ENCODE results near the gene CCDC200. TPM values are rescaled to one million over a fixed set of nuclear protein-coding genes. Genes with fewer than 3 reads are reported as not detected.
"Not testable (repeated sequence)": the region's sequence is repeated elsewhere in the genome, so short reads cannot be mapped to it uniquely, and the experiment has no call there.

The CCDC200 gene
- total RNA-seq, 1 donor from 2014 or later, result not detected

- no peak for ATAC-seq
Observed at GRCh38 chr17:43215341-43215740, 13.1 kb downstream of the CCDC200 start.

- no peak for ATAC-seq
Observed at GRCh38 chr17:43213545-43213944, 14.9 kb downstream of the CCDC200 start.

GRCh38 chr17:43212641-43213490 is 15.6 kb downstream of the CCDC200 start:
- peak; percentile 27 for ATAC-seq

- ATAC-seq, result peak; percentile 82
Observed at GRCh38 chr17:43211480-43212402, 16.7 kb downstream of the CCDC200 start, which contains the start of gene TMEM106A. Gene TMEM106A, plus strand, starts transcription at chr17:43211875. Its CDS starts 1,167 bp downstream, at chr17:43213042.

DNA sequence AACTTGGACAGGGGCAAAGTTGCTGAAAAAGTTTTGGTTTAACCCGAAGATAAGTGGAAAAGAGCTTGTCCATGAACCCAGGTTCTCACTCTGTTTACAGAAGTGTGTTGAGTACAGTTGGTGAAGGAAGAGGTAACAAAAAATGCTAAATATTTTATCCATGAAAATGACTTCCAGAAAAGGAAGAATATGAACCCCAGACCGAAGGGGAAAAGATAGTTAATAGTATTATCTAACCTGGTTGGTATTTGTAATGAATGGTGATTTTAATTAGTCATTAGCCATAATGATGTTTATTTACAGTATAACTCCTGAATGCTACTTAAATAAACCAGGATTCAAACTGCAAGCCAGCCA is 17.3 kb downstream of the CCDC200 start:
- no peak for ATAC-seq

GRCh38 chr17:43210576-43210975 is 17.8 kb downstream of the CCDC200 start:
- ATAC-seq, result no peak

GRCh38 chr17:43203013-43203412 is 25.4 kb downstream of the CCDC200 start:
- not testable (repeated sequence) for ATAC-seq

- ATAC-seq, result no peak
Observed at GRCh38 chr17:43200127-43200526, 28.3 kb downstream of the CCDC200 start.

GRCh38 chr17:43199633-43200032 is 28.8 kb downstream of the CCDC200 start:
- no peak for ATAC-seq

- no peak for ATAC-seq
Observed at GRCh38 chr17:43193251-43193650, 35.2 kb downstream of the CCDC200 start.

DNA sequence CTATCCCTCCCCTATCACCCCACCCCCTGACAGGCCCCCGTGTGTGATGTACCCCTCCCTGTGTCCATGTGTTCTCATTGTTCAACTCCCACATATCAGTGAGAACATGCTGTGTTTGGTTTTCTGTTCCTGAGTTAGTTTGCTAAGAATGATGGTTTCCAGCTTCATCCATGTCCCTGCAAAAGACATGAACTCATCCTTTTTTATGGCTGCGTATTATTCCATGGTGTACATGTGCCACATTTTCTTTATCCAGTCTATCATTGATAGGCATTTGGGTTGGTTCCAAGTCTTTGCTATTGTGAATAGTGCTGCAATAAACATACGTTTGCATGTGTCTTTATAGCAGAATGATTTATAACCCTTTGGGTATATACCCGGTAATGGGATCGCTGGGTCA is 41.8 kb downstream of the CCDC200 start:
- not testable (repeated sequence) for ATAC-seq

- ATAC-seq, result no peak
Observed at GRCh38 chr17:43183921-43184320, 44.5 kb downstream of the CCDC200 start.

DNA sequence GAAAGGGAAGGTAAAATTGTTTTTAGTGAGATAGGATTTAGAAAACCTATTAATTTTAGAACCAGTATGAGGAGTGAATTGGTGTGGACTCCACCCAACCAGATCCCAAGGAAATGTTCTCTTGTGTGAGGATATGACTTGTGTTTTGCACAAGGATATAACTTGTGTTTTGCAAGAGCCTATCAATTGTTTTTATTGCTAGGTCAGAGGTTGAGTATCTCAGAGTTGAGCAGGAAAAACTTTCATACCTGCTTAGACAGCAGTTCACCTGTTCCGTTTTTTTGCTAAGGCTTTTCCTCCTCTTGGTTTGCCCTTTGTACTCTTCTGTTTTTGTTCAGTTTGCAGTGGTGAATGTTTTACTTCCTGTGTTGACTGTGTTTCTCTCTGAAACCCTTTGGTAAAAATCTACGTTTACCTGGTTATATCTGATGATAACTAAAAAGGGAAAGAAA is 52.3 kb downstream of the CCDC200 start:
- no peak for ATAC-seq

DNA sequence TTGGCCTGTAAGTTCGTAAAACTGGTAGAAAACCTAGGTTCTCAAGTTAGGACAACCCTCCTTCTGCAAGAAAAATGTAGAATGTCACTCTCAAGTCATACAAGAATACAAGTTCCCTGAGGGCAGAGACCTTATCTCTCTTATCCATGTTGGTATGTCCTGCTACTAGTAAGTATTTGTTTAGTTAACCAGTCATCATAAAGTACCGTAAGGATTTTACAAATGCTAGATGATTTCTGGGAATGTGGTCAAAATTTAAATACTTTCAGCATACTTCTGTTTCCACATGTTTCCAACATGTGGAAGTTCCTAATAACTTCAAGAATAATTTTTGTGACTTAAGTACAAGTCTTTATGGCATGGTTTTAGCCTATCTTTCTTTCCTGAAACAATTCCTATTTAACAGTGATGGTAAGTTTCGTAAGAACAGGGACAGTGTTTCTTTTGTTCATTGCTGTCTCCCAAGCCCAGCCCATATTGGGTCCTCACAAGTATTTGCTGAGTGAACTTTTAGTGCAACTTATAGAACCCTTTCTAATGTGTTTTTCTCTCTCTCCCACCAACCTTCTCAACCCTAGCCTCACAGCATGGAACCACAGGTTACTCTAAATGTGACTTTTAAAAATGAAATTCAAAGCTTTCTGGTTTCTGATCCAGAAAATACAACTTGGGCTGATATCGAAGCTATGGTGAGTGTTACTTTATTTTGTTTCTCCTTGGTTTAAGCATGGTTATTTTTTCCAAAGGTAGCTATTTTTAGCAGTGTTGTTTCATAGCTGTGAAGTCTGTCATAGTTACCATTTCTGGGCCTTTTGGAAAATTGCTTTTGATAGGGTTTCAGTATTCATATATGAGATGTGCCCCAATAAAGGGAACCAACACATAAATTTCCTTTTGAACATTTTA is 53.0 kb downstream of the CCDC200 start:
- no peak for ATAC-seq

DNA sequence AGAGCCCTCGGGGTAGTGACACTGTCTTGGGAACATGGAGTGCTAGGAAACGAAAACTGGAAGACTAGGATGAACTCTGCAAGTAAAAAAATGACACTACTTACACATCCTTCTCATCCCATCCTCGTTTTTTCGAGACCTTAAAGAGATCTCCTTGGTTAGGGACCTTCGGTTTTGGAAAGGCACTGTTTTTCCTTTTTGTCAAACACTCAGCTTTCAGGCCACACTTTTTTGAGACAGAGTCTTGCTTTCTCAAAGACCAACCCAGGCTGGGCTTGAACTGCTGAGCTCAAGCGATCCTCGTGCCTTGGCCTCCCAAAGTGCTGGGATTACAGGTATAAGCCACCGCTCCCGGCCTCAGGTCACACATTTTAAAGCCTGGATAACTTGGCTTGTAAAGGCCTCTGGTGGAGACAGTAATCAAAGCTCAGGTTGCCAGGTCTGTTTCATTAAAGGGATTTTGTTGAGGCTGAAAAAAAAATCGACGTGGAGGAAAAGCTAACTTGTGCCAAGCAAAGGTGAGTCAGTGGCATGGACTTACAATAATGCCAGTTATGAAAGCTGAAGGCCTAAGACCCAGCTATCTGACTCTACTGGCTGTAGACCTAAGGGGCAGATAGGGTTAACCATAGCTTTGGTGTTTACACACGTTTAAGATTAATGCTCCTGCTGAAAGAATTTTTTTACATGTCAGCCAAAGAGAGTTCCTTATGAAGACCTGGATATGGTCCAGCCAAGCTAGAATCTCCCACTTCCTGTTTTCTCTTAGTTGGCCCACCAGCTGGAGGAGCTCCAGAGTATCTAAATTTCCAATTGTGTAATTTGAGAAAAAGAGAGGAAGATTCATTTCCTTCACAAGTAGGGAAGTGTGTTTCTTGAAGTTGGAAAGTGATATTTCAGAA is 56.6 kb downstream of the CCDC200 start:
- peak; percentile 34 for ATAC-seq

Other genes starting within 250 kb of the CCDC200 start
- 0.28 TPM for gene PTGES3L, start 248.5 kb downstream of the CCDC200 start, total RNA-seq
- gene RUNDC1, start 248.1 kb downstream of the CCDC200 start, total RNA-seq, result 5.8 TPM
- 1,265 TPM for gene RPL27, start 230.2 kb downstream of the CCDC200 start, total RNA-seq
- 7.7 TPM for gene IFI35, start 221.8 kb downstream of the CCDC200 start, total RNA-seq
- gene VAT1, start 206.2 kb downstream of the CCDC200 start, total RNA-seq, result 83.5 TPM
- 0.16 TPM for gene RND2, start 203.4 kb downstream of the CCDC200 start, total RNA-seq
- gene BRCA1, start 103.3 kb downstream of the CCDC200 start, total RNA-seq, result 13.0 TPM
- 32.7 TPM for gene NBR1, start 57.4 kb downstream of the CCDC200 start, total RNA-seq
- gene TMEM106A, start 16.7 kb downstream of the CCDC200 start, total RNA-seq, result 1.3 TPM
- 11,314 TPM for gene RNU2-1, start 5.4 kb upstream of the CCDC200 start, total RNA-seq
- 123 TPM for gene ARL4D, start 170.4 kb upstream of the CCDC200 start, total RNA-seq